ENCODE measurements around the gene PDE7B.
"Not testable (repeated sequence)": the region's sequence is repeated elsewhere in the genome, so short reads cannot be mapped to it uniquely, and the experiment has no call there.

The PDE7B gene

GRCh38 chr6:136077834-136078576 is 226.5 kb downstream of the PDE7B start:
- no peak for DNase-seq

GRCh38 chr6:136079701-136080565 is 228.4 kb downstream of the PDE7B start:
- DNase-seq: no peak

DNA sequence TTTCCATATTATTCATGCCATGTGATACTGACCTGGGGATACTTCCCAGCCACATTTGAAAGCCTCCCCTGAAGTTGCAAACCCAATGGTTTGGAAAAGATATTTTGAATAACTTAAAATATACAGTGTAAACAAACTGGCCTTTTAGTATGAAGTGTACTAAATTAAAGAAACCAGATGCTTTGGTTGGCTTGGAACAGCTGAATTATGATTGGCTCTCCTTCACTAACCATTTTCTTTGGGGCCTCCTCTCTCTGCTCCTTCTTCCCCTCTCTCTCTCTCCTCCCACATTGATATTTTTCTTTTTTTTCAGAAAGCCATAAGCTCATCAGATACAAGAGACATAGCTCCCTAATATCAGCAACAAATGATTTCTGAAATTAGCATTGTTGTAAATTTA is 232.0 kb downstream of the PDE7B start:
- DNase-seq: no peak

DNA sequence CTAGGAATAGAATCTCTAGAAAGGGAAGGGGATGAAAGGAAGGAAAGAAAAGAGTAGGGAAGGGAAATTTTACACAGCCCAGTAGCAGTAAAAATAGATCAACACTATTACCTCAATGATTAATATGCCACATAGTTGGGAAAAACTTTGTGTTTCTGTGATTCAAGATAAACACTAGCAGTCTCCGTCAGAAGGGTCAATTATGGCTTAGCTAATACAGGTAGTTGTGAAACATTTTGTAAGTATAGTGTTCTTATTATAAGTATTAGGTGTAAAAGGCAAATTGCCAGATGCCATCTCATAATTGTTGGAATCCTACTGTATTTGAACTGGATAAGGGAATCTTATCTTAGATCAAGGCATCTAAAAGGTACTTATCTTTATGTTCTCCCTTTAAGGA is 232.9 kb downstream of the PDE7B start:
- no peak for DNase-seq

DNA sequence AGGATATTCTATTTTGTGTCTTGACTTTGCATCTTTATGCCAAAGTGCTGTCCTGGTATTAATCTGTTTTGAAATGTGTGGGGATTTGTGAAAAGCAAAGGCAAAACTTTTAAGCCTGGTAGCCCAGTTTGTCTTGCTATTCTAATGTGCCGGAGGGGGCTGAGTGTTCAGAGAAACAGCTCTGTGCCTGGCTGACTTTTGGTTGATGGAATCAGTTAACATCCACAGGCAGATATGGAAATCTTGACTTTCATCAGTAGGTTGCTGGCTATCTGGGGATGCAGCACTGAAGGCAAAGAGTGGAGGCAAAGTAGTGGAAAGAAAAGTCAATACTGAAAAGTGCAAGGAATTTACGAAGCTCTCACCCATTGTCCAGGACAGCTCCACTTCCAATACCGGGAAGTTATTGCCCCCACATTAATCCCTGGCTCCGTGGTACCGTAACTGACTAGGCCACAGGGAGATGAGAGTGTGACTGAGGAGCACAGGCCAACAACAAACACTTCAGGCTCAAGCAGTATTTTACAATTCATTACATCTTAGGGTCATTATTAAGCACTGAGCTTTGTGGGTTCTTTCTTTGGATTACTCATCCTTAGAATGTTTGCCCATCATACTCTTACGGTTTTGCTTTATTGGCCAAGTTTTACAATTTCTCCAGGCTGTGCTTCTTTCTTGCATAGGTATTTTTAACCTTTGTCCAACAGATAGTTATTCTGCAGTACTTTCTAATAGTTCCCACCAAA is 234.0 kb downstream of the PDE7B start:
- no peak for DNase-seq

GRCh38 chr6:136086686-136087085 is 235.2 kb downstream of the PDE7B start:
- no peak for DNase-seq

GRCh38 chr6:136087986-136088385 is 236.5 kb downstream of the PDE7B start:
- no peak for DNase-seq

DNA sequence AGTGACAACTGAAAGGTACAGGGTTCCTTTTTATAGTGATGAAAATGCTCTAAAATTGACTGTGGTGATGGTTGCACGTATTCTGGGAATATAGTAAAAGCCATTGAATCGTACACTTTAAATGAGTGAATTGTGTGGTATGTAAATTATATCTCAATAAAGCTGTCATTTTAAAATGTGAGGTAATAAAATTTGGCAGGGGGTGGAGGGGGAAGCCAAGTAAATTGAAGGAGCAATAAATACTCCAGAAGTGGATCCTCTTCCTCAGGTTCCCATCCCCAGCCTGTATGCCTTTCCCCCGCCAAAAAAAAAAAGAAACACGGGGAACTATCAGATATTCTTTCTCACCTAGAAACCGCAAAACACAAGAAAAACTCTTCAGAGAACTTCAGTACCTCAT is 237.2 kb downstream of the PDE7B start:
- DNase-seq: no peak

DNA sequence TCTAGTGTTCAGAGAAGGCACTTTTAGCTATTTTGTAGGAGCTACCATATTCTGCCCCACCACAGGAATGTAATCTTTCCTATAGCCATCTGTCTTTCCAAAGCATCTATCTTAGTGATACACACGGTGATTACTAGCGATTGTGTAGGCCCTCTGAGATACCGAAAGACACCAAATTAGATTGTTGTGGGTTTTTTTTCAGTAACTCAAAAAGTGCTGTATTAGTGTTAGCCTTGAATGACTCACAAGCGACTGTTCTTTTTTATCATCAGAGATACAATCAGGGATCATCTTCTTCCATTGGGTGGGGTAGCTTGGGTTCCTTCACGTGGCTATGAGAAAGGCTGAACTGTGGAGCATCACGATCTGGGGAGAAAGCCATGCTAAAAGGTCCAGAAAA is 238.4 kb downstream of the PDE7B start:
- DNase-seq: no peak

DNA sequence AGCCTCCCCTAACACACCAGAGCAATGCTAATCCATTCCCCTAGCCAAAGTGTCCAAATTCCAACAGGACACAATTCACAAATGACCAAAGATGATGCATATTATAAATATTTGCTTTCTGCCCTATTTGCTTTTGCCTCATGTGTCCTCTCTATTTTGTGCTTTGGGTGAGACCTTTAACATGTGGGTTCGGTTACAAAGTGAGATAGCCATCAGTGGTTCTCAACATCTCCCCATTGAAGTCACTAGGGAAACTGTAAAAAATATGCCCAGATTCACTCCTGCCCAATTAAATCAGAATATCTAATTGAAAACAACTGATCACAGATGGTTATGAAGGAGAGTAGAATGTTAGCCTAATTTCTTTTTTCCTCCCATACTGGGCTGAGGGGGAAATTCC is 239.4 kb downstream of the PDE7B start:
- no peak for DNase-seq

- no peak for DNase-seq
Measured at GRCh38 chr6:136092897-136093296, 241.4 kb downstream of the PDE7B start.

DNA sequence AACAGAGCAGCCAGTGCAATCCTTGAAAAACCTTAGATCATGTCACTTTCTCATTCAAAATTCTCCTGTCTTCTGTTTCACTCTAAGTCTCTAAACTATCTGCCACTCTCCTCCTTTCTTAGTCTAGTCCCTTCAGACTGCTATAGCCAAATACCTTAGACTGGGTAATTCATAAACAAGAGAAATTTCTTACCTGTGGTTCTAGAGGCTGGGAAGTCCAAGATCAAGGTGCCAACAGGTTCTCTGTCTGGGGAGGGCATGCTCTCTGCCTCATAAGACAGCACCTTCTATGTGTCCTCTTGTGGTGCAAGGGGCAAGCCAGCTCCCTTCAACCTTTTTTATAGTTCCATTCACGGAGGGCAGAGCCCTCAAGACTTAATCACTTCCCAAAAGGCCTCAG is 242.3 kb downstream of the PDE7B start:
- DNase-seq: no peak

GRCh38 chr6:136094812-136095211 is 243.3 kb downstream of the PDE7B start:
- DNase-seq: no peak

DNA sequence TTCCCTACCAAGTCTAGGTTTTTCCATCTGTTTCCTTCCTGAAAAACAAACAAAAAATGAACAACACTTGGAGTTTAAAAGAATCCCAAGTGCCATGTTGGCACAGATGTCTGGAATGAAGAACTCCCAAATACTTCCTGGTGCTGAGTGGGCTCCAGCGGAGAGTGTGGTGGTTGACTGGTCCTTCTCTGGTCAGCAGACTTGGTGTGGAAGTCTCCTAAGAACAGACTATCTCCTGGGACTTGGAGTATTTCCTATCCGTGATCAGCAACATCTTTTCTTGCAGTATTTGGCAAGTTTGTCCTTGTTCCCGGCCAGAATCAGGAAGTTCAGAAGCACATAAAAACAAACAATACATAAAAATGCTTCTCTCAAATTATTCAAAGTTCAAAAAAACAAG is 244.5 kb downstream of the PDE7B start:
- DNase-seq: no peak

DNA sequence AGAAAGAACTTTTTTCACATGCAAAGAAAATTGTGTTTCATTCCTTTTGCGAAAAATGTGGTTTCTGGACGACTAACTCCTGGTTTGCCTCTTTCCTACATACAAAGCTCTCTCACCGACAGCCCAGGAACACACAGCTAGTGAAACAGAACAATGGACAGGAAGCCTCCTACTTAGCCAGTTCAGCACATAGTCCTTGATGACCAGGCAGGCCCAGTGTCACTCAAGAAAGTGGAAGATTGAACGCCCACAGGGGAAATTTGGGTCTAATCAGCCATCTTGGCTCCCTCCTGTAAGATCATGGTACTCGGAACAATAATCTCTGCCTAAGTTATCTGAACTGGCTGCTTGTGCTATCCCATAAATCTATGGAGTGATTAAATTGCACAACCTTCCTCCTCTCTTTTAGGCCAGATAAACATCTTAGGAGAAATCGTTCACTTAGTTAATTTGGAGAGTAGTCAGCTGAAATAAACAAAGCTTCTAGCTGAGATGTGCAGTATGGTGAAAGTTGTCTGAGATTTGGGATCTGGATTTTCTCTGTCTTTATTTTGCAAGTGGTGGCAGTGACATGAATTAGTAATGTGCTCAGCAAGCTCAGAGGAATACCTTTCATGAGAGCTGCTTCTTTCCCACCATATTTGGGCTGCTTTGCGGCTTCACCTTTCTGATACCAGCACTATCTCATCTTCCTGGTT is 251.6 kb downstream of the PDE7B start:
- no peak for DNase-seq

- peak; percentile 73 for DNase-seq
Measured at GRCh38 chr6:136103763-136104311, 252.3 kb downstream of the PDE7B start.

- no peak for DNase-seq
Measured at GRCh38 chr6:136104556-136104955, 253.1 kb downstream of the PDE7B start.

GRCh38 chr6:136105797-136106196 is 254.3 kb downstream of the PDE7B start:
- not testable (repeated sequence) for DNase-seq

DNA sequence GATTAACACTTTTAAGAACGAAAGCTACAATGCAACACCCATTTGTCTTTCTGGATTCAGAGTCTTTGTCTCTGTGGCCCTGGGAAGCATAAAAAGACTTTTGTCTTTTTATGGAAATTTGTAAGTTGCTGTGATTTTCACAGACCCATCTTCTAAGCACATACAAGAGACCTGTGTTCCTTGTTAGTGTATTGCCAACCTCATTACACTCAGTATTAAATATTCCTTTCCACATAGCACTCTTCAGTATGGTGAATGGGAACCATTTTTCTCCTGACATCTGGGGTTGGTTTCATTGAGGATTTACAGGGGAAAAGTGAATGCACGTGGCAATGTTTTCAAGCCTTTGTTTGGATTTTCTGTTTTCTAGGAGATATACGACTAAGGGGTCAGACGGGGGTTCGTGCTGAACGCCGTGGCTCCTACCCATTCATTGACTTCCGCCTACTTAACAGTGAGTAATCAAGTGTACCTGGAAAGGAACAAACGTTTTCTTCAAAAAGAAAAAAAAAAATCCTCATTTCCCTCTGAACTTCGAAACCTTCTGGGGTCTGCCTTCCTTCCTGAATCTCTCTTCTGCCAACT is 257.0 kb downstream of the PDE7B start:
- no peak for DNase-seq

GRCh38 chr6:136111831-136112230 is 260.3 kb downstream of the PDE7B start:
- DNase-seq: no peak

GRCh38 chr6:136112262-136112661 is 260.8 kb downstream of the PDE7B start:
- no peak for DNase-seq

DNA sequence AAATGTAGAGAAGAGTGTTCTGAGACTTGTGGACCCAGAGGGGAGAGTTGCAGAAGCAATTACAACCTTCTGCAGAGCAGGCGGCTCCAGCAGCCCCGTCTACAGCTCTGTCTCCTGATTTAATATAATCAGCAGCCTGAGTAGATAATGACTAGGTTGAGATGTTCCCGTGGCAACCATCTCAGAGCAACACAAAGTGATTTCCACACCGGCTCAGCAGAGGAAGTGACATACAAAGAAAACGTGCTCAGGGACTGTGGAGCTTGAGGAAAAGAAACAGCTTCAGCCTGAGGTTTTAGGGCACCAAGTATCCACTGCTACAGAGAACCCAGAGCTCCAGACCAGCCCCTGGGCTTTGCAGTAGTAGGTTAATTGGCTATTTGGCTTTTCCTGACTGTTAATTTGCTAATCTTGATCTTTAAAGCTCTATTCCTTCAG is 262.3 kb downstream of the PDE7B start:
- DNase-seq: peak; percentile 90
